ENCODE data around the gene CLEC4D.

GRCh38 chr12:8548192-8548591, 34.9 kb downstream of the CLEC4D start:
- no peak for TF ChIP-seq POLR2A (IDR thresholded peaks at IDR 0.05; ENCODE audit: low read depth, low read length)
- no peak for TF ChIP-seq POLR2AphosphoS5 (IDR thresholded peaks at IDR 0.05; ENCODE audit: low read depth, low read length)
- TF ChIP-seq TAF1 (IDR thresholded peaks at IDR 0.05; ENCODE audit: borderline replicate concordance, low read depth, low read length) = no peak
